BJ (cell line): ENCODE results near the gene TRPC4AP. TPM values are rescaled to one million over a fixed set of nuclear protein-coding genes. Genes with fewer than 3 reads are reported as not detected.

Experiments
- CTCF ChIA-PET: fragments of 350-600 bp; formaldehyde crosslinking; extraction: SDS; loops from one replicate; lab custom pipeline; 2021; ENCODE audit warnings: antibody characterized with exemption, inconsistent platforms; lab: Yijun Ruan, JAX
- POLR2A ChIA-PET: fragments of 300-600 bp; sonication (Branson Sonifier 250); formaldehyde crosslinking; extraction: SDS; loops from one replicate; lab custom pipeline; 2021; ENCODE audit warnings: antibody characterized with exemption; lab: Charles Lee
- DNase-seq: peaks from one replicate; pipeline ENCODE4 v3.0.0-alpha.2; 2011; ENCODE audit warnings: low read depth
- H3K27me3 ChIP-seq: 2 replicates; pipeline ENCODE4 v1.6.0; 2011; ENCODE audit warnings: low read length; ENCODE audit not compliant: control insufficient read depth, insufficient read depth
- H3K36me3 ChIP-seq: 2 replicates; pipeline ENCODE4 v1.5.1; 2011; ENCODE audit warnings: low read length; ENCODE audit not compliant: control insufficient read depth, insufficient read depth
- H3K4me3 ChIP-seq: 2 replicates; pipeline ENCODE4 v1.5.1; 2011; ENCODE audit warnings: low read depth, mild to moderate bottlenecking, control low read depth, low read length
- polyA plus RNA-seq: library from polyadenylated mRNA; depleted of rRNA; stranded (reverse); fragments of >200 nt; gene quantifications from 2 replicates; pipeline ENCODE4 v1.2.3, GENCODE V29; 2011
- TF ChIP-seq, protein P1 (sequence below): IDR thresholded peaks from 2 replicates; pipeline ENCODE4 v1.5.1; 2011; ENCODE audit warnings: low read depth, mild to moderate bottlenecking, control low read depth, inconsistent platforms, low read length, moderate library complexity; ENCODE audit not compliant: insufficient read depth

The TRPC4AP gene
- polyA plus RNA-seq, 1 experiment = 111 TPM

- Histone ChIP-seq H3K36me3 (no peaks in the 10 kb centered on the region), H3K27me3 (no peaks in the 10 kb centered on the region), H3K4me3 (no peak overlapping the region)
- TF ChIP-seq, protein P1, sequence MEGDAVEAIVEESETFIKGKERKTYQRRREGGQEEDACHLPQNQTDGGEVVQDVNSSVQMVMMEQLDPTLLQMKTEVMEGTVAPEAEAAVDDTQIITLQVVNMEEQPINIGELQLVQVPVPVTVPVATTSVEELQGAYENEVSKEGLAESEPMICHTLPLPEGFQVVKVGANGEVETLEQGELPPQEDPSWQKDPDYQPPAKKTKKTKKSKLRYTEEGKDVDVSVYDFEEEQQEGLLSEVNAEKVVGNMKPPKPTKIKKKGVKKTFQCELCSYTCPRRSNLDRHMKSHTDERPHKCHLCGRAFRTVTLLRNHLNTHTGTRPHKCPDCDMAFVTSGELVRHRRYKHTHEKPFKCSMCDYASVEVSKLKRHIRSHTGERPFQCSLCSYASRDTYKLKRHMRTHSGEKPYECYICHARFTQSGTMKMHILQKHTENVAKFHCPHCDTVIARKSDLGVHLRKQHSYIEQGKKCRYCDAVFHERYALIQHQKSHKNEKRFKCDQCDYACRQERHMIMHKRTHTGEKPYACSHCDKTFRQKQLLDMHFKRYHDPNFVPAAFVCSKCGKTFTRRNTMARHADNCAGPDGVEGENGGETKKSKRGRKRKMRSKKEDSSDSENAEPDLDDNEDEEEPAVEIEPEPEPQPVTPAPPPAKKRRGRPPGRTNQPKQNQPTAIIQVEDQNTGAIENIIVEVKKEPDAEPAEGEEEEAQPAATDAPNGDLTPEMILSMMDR = no peak
- ChIA-PET CTCF (no interaction called here), POLR2A (no interaction called here)
- no peak for DNase-seq
Measured at GRCh38 chr20:35108921-35109320, 16.3 kb upstream of the TRPC4AP start.

DNA sequence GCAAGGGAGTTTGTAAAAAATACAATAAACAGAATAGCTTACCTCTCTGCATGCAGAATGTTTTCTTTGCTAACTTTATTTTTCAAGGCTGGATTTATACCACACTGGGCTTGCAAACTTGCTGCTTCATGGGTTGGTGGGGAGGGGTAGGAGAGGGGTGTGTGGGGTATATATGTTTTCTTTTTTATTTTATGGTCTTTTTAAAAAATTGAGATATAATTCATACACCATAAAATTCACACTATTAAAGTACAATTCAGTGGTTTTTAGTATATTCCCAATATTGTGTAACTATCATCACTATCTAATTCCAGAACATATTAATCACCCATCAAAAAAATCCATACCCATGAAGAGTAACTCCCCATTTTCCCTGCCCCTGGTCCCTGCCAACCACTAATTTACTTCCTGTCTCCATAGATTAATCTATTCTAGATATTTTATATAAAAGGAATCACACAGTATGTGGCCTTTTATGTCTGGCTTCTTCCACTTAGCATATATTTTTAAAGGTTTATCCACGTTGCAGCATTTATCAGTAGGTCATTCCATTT lies 14.3 kb upstream of the TRPC4AP start:
- TF ChIP-seq, protein P1 = no peak
- no peak overlapping the region for H3K4me3 ChIP-seq
- DNase-seq = no peak
- ChIA-PET POLR2A (no interaction called here), CTCF (interaction anchor here (0.8 kb wide), 1 partner anchor 10 kb away, joined by 3 read pairs; no protein-coding TSS in a partner anchor)
- H3K27me3 ChIP-seq = no peaks in the 10 kb centered on the region
- no peaks in the 10 kb centered on the region for H3K36me3 ChIP-seq

DNA sequence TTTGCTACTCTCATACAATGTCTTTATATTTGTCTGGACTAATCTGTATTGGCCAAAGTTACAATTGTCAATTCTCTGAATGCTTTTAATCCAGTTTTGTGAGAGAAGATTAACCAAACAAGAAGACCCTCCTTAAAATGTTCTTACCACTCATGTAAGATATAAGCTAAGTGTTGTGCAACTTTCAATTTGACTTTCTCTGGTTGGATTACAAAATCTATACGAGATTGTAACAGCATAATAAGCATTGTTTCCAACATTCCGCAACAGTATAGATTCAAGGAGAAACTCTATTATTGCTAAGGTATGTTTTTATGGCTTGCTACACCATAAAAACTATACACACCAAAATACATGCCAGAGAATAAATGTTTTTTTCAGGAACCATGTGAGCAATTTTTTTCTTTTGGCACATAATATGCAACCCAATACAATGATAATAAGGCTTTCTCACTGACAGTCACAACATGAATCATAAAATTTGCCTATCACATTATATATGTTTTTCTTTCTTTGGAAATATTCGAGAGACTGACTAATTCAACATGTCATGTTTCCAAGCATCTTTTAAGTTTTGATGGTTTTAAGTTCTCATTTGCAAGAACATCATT lies 12.2 kb upstream of the TRPC4AP start:
- POLR2A ChIA-PET = no interaction called here
- H3K36me3 ChIP-seq = no peaks in the 10 kb centered on the region
- TF ChIP-seq, protein P1 = no peak
- DNase-seq = no peak
- CTCF ChIA-PET = interaction anchor here (1.0 kb wide), 1 partner anchor 9 kb away, joined by 7 read pairs; no protein-coding TSS in a partner anchor
- H3K27me3 ChIP-seq = no peaks in the 10 kb centered on the region
- H3K4me3 ChIP-seq = no peak overlapping the region

DNA sequence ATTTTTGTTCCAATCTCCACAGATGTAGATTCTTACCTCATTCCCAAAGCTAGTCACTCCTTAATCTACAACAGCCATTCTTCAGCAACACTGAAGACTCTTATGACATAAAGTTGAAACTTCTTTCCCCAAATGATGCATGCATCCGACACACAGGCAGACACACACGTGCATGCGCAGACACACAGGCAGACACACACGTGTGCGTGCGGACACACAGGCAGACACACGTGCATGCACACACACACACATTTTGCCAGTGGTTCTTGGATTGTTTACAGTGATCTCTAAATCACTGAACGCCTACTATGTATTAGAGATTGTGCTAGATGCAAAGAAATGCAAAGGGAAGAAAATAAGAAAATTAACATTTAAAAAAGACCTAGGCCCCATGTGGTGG lies 9.0 kb upstream of the TRPC4AP start:
- TF ChIP-seq, protein P1 = no peak
- CTCF ChIA-PET = interaction anchor here (1.6 kb wide), 1 partner anchor 8 kb away, joined by 7 read pairs; the partner anchor contains the start of gene TRPC4AP
- POLR2A ChIA-PET = no interaction called here
- Histone ChIP-seq H3K36me3 (no peaks in the 10 kb centered on the region), H3K27me3 (no peaks in the 10 kb centered on the region), H3K4me3 (no peak overlapping the region)
- DNase-seq = no peak

DNA sequence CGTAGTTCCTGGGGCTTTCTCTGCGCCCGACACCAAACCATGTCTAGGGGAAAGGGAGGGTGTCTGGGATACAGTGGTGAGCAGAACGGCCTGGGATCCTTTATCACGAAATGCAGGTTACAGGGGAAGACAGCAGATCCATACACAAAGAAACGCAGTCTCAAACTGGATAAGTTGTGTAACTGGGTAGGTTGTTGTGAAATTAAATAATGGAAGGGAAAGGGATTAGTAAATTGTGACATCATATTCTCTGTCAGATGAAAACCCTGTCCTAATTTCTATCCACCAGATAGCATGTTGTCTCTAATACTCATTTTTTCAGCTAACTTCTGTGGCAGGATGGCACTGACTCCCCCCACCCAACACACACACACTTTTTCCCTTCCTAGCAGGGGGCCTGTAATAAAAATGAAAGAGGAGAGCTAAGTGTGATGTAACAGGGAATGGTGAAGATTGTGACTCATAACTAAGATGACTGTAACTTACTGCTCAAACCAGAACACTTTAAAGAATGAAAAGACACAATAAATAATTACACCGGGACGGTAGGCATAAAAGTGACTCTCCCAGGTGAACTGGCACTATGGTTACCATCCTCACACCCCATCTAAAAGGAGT lies 769 bp upstream of the TRPC4AP start:
- Histone ChIP-seq H3K4me3 (no peak overlapping the region), H3K27me3 (no peaks in the 10 kb centered on the region), H3K36me3 (0 out of 2 replicates have a peak, but pooled peaks cover 3% of the 10 kb centered on the region)
- DNase-seq = no peak
- ChIA-PET CTCF (interaction anchor here (0.6 to 3.8 kb wide), 9 partner anchors 9 to 440 kb away, joined by 3 to 20 read pairs (median 3); no protein-coding TSS in a partner anchor), POLR2A (no interaction called here)
- TF ChIP-seq, protein P1 = no peak
